Peyer's patch (tissue), 4 donors: ENCODE measurements around the gene DAAM2.

Experiments used
- CTCF ChIP-seq, 6 experiments: fragments of 450-650 bp in 4 of 6; fragments of 200-600 bp in 2 of 6; sonication (generic) in 1 of 6; IDR thresholded peaks; one replicate each; pipeline ENCODE4 v1.5.1; 2017 to 2019; ENCODE audit warnings: antibody characterized with exemption in 6 of 6, mild to moderate bottlenecking in 3 of 6, moderate library complexity in 1 of 6
- POLR2A ChIP-seq, 2 donors: fragments of 450-650 bp; IDR thresholded peaks; one replicate each; pipeline ENCODE4 v1.5.1; 2017; ENCODE audit warnings: antibody characterized with exemption in 2 of 2, mild to moderate bottlenecking in 2 of 2, moderate library complexity in 2 of 2

GRCh38 chr6:39786649-39787048 lies 5.5 kb upstream of the DAAM2 start:
- TF ChIP-seq CTCF (IDR thresholded peaks at IDR 0.05) (no peak), POLR2A (IDR thresholded peaks at IDR 0.05) (no peak)
